ENCODE results near the gene PLCD1.
"Not testable (repeated sequence)": the region's sequence is repeated elsewhere in the genome, so short reads cannot be mapped to it uniquely, and the experiment has no call there.

Gene PLCD1

DNA sequence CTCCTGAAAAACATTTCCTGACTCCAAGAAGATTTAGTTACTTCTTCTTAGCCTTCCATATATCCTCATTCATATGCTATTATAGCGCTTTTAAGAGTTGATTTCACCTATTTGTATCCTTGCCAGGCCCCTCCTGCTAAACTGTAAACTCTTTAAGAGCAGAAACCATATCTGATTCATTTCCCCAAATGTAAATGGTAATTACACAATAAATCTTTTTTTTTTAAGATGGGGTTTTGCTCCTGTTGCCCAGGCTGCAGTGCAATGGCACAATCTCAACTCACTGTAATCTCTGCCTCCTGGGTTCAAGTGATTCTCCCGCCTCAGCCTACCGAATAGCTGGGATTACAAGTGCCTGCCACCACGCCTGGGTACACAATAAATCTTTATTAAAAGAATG lies 14.0 kb upstream of the PLCD1 start:
- TF ChIP-seq, protein P1, sequence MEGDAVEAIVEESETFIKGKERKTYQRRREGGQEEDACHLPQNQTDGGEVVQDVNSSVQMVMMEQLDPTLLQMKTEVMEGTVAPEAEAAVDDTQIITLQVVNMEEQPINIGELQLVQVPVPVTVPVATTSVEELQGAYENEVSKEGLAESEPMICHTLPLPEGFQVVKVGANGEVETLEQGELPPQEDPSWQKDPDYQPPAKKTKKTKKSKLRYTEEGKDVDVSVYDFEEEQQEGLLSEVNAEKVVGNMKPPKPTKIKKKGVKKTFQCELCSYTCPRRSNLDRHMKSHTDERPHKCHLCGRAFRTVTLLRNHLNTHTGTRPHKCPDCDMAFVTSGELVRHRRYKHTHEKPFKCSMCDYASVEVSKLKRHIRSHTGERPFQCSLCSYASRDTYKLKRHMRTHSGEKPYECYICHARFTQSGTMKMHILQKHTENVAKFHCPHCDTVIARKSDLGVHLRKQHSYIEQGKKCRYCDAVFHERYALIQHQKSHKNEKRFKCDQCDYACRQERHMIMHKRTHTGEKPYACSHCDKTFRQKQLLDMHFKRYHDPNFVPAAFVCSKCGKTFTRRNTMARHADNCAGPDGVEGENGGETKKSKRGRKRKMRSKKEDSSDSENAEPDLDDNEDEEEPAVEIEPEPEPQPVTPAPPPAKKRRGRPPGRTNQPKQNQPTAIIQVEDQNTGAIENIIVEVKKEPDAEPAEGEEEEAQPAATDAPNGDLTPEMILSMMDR (IDR thresholded peaks at IDR 0.05; ENCODE audit: low read depth, low read length, missing control alignments) = no peak
- DNase-seq (ENCODE audit: low read depth) = no peak
- H3K4me3 ChIP-seq (ENCODE audit: low read depth, low read length) = no peak overlapping the region

DNA sequence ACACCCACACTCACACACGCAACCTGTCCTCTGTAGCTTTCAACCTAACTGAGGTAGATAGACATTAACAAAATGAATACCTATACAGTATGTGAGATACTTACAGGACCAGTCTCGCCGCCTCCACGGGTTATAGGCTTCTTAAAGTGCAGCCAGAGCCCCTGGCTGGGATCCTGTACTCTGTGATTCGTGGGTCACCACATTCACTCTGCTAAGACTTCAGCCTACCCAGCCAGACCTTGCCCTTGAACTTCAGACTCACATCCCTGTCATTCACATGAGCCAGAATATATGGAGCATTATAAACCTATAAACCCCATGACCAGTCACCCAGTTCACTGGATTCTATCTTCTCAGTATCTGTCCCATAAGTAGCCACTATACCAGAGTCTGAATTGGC lies 11.0 kb upstream of the PLCD1 start:
- DNase-seq (ENCODE audit: low read depth) = no peak
- H3K4me3 ChIP-seq (ENCODE audit: low read depth, low read length) = no peak overlapping the region
- TF ChIP-seq, protein P1 (IDR thresholded peaks at IDR 0.05; ENCODE audit: low read depth, low read length, missing control alignments) = no peak

DNA sequence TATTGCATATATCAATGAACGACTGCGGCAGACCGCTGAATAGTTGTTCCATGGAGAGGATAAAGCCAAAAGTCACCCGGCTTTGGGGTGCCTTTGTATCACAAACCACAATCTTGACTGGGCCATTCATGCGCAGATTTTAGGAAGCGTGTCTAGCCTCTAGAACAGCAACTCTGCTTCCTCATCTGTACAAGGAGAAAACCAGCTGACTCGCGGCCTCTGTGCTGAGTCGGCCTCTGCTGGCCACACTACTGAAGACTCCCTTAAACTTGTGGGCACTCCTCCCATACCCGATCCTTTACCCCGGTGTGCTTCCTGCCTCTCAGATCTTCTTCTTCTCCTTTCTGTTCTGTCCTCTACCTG lies 10.4 kb upstream of the PLCD1 start:
- H3K4me3 ChIP-seq (ENCODE audit: low read depth, low read length) = peak overlapping the region; percentile 52; the same call in 1 of the 2 replicates
- DNase-seq (ENCODE audit: low read depth) = no peak
- TF ChIP-seq, protein P1 (IDR thresholded peaks at IDR 0.05; ENCODE audit: low read depth, low read length, missing control alignments) = peak; percentile 22

DNA sequence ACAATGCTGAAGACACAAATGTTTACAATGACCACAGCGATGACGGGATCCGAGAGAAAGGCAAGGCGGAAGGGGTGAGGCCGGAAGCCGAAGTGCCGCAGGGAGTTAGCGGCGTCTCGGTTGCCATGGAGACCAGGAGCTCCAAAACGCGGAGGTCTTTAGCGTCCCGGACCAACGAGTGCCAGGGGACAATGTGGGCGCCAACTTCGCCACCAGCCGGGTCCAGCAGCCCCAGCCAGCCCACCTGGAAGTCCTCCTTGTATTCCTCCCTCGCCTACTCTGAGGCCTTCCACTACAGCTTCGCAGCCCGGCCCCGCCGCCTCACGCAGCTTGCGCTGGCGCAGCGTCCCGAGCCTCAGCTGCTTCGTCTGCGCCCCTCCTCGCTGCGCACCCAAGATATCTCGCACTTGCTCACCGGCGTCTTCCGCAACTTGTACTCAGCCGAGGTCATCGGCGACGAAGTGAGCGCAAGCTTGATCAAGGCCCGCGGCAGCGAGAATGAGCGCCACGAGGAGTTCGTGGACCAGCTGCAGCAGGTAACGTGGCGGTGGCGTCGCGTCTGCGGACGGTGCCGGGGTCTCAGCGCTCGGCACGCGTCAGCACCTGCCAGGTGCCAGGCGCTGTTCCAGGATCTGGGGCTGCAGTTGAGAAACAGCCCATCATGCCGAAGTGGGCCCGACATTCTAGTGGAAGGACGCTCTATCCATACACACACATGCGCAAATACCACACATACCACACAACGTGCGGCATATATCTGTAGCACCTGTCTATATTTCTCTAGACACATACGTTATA lies 9.9 kb upstream of the PLCD1 start, which contains the start of gene DLEC1:
Gene DLEC1, plus strand, starts transcription at position 108 of the 798 bp plus-strand sequence. Its CDS starts 18 bp downstream, at position 126.
- H3K4me3 ChIP-seq (ENCODE audit: low read depth, low read length) = peak within 1 kb of the TSS; percentile 52
- peak; percentile 52 for DNase-seq (ENCODE audit: low read depth)
- TF ChIP-seq, protein P1 (IDR thresholded peaks at IDR 0.05; ENCODE audit: low read depth, low read length, missing control alignments) = no peak

DNA sequence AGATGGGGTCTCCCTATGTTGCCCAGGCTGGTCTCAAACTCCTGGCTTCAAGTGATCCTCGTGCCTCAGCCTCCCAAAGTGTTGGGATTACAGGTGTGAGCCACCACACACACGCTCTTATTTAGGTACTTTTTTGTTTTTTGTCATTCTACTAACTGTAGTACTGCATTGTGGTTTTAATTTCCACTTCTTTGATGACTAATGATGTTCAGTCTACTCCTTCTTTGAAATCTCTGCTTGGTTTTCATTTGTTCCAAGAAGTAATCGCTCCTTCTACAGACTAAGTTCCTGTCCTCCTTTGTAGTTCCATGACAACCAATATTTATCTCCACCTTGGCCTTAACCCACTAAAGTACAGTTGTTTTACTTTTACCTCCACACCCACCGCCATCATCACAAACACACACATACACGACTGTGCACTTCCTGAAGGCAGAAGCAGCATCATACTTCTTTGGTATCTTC lies 9.0 kb upstream of the PLCD1 start:
- TF ChIP-seq, protein P1 (IDR thresholded peaks at IDR 0.05; ENCODE audit: low read depth, low read length, missing control alignments) = no peak
- DNase-seq (ENCODE audit: low read depth) = no peak
- no peak overlapping the region; the same call in 1 of the 2 replicates for H3K4me3 ChIP-seq (ENCODE audit: low read depth, low read length)

DNA sequence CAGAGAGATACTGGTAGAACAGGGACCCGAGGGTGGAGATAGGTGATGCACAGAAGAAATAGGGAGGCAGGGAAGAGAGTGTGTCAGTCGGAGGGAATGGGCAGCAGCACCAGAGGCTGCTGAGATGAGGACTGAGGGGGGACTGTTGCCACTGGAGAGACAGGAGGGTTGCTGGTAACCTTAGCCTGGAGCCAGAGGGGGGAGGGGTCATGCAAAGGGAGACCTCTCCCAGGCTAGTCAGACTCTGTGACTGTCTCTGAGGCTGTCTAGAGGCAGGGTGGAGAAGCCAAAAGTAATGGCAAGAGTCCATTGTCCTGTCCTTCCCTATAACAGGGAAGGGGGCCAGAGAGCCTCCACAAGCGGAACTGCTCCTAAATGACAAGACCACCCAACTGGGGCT lies 7.5 kb upstream of the PLCD1 start:
- no peak overlapping the region for H3K4me3 ChIP-seq (ENCODE audit: low read depth, low read length)
- TF ChIP-seq, protein P1 (IDR thresholded peaks at IDR 0.05; ENCODE audit: low read depth, low read length, missing control alignments) = no peak
- no peak for DNase-seq (ENCODE audit: low read depth)

DNA sequence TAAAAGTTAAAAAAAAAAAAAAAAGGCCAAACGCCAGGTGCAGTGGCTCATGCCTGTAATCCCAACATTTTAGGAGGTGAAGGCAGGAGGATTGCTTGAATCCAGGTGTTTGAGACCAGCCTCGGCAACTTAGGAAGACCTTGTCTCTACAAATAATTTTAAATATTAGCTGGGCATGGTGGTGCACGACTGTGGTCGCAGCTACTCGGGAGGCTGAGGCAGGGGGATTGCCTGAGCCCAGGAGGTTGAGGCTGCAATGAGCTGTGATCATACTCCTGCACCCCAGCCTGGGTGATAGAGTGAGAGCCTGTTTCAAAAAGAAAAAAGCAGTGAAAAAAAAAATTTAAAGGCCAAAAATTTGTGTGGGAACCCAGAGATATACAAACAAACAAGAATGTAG lies 6.8 kb upstream of the PLCD1 start:
- no peak for DNase-seq (ENCODE audit: low read depth)
- TF ChIP-seq, protein P1 (IDR thresholded peaks at IDR 0.05; ENCODE audit: low read depth, low read length, missing control alignments) = no peak
- no peak overlapping the region for H3K4me3 ChIP-seq (ENCODE audit: low read depth, low read length)

DNA sequence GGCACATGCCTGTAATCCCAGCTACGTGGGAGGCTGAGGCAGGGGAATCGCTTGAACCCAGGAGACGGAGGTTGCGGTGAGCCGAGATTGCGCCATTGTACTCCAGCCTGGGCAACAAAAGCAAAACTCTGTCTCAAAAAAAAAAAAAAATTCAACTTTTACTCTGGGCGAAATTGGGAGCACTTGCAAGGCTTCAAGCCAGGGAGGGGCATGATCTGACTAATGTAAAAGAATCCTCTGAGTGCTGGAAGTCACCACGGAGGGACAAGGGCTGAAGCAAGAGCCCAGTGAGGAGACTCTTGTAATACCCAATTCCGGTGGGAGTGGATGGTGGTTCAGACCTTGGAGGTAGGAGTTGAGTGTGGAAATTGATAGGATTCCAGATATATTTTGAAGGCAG lies 4.9 kb upstream of the PLCD1 start:
- not testable (repeated sequence) for DNase-seq (ENCODE audit: low read depth); H3K4me3 ChIP-seq (ENCODE audit: low read depth, low read length)

DNA sequence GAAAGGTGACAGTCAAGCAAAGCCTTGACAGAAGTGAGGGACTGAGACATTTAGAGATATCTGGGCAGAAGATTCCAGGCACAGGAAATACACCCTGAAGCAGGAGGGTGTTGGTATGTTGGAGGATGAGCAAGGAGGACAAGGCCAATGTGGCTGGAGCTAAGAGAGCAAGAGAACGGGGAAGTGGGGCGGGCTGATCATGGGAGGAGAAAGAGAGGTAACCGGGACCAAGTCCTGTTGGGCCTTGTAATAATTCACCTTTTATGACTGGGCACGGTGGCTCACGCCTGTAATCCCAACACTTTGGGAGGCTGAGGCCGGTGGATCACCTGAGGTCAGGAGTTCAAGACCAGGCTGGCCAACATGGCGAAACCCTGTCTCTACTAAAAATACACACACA lies 4.1 kb upstream of the PLCD1 start:
- not testable (repeated sequence) for DNase-seq (ENCODE audit: low read depth); H3K4me3 ChIP-seq (ENCODE audit: low read depth, low read length)
